GM18861 (cell line): ENCODE results near the gene METTL2B.
"Not testable (repeated sequence)": the region's sequence is repeated elsewhere in the genome, so short reads cannot be mapped to it uniquely, and the experiment has no call there.

Experiments
- ATAC-seq: cut with Tn5 transposase; IDR thresholded peaks from one replicate; pipeline ENCODE4 v1.9.1; 2021; ENCODE audit not compliant: unreplicated experiment

The METTL2B gene

DNA sequence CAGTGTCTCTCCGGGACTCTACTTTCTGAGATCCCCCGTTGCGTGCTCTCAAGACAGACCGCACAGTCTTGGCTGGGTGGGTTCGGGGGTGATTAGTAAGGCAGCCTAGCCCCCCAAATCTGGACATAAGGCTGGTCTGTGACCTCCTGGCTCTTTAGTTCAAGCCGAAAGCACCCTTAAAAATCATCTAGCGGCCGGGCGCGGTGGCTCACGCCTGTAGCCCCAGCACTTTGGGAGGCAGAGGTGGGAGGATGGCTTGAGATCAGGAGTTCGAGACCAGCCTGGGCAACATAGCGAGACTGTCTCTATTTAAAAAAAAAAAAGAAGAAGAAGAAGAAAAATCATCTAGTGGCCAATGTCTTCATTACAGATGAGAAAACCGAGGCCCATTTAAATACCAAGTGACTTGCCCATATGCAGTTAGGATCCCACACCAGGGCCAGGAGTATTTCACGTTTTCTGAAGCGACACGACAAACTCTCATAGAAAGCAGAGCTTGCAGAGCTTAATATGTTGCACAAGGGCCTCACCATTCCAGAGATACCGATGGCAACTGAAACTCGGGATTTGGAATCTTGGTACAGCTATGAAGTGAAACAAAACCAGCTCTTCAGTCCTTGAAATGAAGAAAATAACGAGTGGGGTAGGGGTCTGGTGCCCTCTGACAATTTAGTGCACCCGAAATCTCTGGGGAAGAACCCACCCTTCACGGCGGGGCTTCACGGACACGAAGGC, 21.6 kb upstream of the METTL2B start:
- no peak for ATAC-seq

DNA sequence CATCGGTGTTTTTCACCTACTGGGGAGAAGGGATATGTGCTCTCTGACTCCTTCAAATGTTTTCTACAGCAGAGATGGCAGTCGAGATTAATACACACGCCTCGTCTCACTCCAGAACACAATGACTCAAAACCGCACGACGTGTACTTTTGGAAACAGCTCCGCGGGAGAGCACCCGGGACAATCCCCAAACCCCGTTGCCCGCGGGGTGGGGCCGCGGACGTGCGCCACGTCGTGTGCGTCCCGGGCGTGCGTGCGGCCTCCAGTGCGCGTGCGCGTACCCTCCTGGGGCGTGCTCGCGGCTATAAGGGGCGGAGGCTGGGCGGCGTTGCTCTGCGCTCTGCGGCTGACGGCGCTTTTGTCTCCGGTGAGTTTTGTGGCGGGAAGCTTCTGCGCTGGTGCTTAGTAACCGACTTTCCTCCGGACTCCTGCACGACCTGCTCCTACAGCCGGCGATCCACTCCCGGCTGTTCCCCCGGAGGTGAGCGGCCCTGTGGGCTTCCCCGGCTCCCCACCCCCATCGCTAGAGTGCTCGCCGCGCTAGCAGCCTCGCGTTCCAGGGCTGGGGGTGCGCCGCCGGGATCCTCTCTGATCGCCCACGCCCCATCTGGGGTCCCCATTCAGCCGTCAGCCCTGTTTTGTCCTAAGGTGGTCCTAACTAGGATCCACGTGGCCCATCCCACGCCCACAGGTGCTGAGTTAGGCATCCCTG, 20.8 kb upstream of the METTL2B start, which contains the start of gene HILPDA:
Gene HILPDA, plus strand, starts transcription at position 336 of the 712 bp plus-strand sequence. CDS start 1,391 bp downstream, outside the sequence.
- peak; percentile 72 for ATAC-seq

DNA sequence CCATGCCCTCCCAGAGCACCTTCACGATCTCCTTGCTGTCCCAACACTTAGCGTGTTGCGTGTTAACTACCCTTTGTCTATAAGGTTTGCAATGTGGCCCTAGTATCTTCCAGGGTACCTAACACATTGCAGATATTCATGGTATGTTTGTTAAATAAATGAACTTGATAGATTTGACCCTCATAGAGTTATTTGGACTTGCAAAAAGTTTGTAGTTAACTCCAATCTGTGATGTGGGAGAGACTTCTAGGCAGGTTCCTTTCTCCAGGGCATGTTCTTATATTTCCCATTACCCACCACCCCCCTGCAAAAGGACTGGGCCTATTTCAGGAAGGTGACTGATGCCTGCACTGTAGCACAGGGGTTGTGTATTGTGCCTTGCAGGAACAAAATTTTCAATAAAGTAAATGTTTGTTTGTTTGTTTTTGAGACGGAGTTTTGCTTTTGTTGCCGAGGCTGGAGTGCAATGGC, 20.3 kb upstream of the METTL2B start:
- no peak for ATAC-seq

- not testable (repeated sequence) for ATAC-seq
Observed at GRCh38 chr7:128457385-128457784, 19.2 kb upstream of the METTL2B start.

DNA sequence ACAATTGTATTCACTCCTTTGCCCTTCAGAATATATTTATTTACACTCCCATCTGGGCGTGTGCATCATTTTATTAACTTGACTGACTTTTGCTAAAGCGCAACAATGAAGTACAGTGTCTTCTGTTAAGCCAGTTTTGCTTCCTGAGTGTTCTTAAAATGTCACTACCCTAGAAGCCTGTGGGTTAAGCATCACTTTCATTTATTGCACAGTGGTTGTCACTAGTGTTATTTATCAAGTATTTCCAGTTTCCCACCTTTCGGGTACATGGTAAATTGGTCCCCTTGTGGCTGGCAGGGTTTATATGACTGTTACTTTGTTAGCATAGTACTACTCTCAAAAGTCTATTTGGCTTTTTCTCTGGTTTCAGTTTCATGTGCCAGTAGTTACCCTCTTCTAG, 17.6 kb upstream of the METTL2B start:
- peak; percentile 28 for ATAC-seq

- ATAC-seq: peak; percentile 41
Observed at GRCh38 chr7:128459394-128459878, 17.1 kb upstream of the METTL2B start.

DNA sequence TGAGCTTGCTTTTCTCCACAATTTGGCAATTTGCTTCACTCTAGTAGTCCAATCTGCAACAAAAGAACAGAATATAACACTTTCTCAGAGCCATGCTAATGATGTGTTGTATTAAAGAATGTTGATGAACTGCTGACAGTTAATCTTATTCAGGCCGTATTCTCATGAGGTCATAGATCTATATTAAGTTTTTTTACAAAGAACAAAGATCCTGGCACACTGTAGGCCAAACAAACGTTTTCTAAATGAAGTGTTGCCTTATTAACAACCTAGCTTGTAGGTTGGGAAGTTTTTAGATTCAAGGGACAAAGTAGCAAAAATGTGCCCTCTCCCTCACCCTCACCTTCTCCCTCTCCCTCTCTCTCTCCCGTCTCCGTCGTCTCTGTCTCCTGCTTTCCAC, 14.1 kb upstream of the METTL2B start:
- ATAC-seq: no peak

DNA sequence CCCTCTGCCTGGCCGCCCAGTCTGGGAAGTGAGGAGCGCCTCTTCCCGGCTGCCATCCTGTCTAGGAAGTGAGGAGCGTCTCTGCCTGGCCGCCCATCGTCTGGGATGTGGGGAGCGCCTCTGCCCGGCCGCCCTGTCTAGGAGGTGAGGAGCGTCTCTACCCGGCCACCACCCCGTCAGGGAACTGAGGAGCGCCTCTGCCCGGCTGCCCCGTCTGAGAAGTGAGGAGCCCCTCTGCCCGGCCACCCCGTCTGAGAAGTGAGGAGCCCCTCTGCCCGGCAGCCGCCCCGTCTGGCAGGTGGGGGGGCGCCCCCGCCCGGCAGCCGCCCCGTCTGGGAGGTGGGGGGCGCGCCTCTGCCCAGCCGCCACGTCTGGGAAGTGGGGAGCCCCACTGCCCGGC, 13.2 kb upstream of the METTL2B start:
- ATAC-seq: not testable (repeated sequence)

DNA sequence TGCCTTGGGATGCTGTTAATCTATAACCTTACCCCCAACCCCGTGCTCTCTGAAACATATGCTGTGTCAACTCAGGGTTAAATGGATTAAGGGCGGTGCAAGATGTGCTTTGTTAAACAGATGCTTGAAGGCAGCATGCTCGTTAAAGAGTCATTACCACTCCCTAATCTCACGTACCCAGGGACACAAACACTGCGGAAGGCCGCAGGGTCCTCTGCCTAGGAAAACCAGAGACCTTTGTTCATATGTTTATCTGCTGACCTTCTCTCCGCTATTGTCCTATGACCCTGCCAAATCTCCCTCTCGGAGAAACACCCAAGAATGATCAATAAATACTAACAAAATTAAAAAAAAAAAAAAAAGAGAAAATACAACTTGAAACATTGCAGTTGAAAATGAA, 12.6 kb upstream of the METTL2B start:
- ATAC-seq: not testable (repeated sequence)

DNA sequence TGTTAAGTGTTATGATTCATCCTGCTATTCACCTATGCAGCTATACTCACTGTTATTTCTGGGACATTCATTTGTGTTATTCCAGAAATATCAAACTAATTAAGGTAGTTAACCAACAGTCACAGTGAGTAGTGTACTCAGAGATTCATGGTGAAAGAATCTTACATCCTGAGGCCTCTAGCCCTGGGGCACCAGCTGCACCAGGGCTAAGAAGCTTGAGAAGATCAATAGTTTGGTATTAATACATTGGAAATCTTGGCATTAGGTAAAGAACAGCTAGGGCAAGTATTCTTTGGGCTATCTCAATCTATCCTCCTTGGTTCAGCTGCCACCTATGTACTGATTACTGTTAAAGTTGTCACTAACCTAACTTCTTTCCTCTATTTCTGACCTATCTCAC, 9.7 kb upstream of the METTL2B start:
- ATAC-seq: not testable (repeated sequence)

DNA sequence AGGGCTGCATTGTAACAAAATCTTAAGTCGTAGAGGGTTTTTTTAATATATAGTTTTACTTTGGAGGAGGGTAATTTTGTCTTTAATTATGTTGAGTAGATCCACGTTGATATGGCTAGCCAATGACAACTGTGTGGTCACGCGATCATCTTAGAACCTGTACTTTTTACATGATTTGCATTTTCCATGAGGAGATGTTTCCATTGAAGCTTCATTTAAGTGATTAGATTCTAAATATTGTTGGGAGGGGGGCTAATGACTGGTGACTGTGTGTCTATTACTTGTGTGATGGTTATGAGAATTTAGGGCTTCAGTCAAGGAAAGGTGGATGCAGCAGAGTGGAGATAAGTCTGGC, 765 bp downstream of the METTL2B start:
- ATAC-seq: not testable (repeated sequence)

DNA sequence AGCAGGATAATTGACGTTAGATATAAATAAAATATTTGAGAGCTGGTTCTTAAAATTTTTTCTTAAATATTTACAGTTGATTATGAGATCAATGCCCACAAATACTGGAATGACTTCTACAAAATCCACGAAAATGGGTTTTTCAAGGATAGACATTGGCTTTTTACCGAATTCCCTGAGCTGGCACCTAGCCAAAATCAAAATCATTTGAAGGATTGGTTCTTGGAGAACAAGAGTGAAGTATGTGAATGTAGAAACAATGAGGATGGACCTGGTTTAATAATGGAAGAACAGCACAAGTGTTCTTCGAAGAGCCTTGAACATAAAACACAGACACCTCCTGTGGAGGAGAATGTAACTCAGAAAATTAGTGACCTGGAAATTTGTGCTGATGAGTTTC, 2.5 kb downstream of the METTL2B start:
- ATAC-seq: not testable (repeated sequence)

- ATAC-seq: not testable (repeated sequence)
Observed at GRCh38 chr7:128488134-128488533, 11.6 kb downstream of the METTL2B start.

DNA sequence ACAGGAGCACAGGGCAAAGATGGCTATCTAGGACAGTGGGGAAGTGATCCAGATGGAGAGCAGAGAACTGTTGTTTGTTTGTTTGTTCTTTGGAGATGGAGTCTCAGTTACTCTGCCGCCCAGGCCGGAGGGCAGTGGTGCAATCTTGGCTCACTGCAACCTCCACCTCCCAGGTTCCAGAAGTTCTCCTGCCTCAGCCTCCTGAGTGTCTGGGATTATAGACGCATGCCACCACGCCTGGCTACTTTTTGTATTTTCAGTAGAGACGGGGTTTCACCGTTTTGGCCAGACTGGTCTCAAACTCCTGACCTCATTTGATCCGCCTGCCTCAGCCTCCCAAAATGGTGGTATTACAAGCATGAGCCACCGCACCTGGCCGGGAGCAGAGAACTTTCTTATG, 20.9 kb downstream of the METTL2B start:
- ATAC-seq: no peak

DNA sequence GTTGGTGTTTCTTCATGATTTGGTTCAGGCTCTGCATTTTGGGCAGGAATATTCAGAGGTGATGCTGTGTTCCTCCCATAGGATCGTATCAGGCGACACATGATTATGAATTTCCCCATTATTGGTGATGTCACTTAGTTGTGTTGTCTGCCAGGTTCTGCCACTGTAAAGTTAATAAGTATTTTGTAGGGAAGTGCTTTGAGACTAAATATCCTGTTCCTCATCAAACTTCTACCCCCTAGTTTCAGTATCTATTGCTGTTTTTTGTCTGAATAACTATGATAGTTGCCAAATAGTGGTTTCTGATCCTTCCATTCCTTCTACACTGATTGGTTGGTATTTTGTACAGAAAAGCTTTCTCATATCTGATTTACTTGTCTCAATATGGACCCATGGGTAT, 28.9 kb downstream of the METTL2B start:
- not testable (repeated sequence) for ATAC-seq

- ATAC-seq: peak; percentile 38
Observed at GRCh38 chr7:128506819-128507218, 30.3 kb downstream of the METTL2B start.

GRCh38 chr7:128507321-128507993, 30.9 kb downstream of the METTL2B start:
- ATAC-seq: peak; percentile 23

- ATAC-seq: not testable (repeated sequence)
Observed at GRCh38 chr7:128511692-128512091, 35.1 kb downstream of the METTL2B start.

- not testable (repeated sequence) for ATAC-seq
Observed at GRCh38 chr7:128515232-128515631, 38.7 kb downstream of the METTL2B start.

GRCh38 chr7:128517023-128517422, 40.5 kb downstream of the METTL2B start:
- ATAC-seq: not testable (repeated sequence)

- not testable (repeated sequence) for ATAC-seq
Observed at GRCh38 chr7:128523226-128523931, 46.8 kb downstream of the METTL2B start.
